Measurements from ENCODE around the gene DHX35. TPM values are rescaled to one million over a fixed set of nuclear protein-coding genes. Genes with fewer than 3 reads are reported as not detected.

DHX35 gene
- total RNA-seq, 1 experiment from 2014 or later, result 20.4 TPM

- ChIA-PET CTCF (no interaction called here), POLR2A (no interaction called here)
- no peak for DNase-seq (ENCODE audit: low spot score)
- no peak for TF ChIP-seq ZNF416 (CRISPR knock-in tag; IDR thresholded peaks at IDR 0.05)
- TF ChIP-seq GABPB1 (CRISPR knock-in tag; IDR thresholded peaks at IDR 0.05), result peak; percentile 63; the same call in 1 of the 2 replicates
- Mint-ChIP-seq H3K9me3 (peaks cover 9% of the 10 kb centered on the region; the same call in 1 of the 2 replicates), H3K4me1 (peaks cover 28% of the 10 kb centered on the region), H3K27ac (no peak overlapping the region), H3K27me3 (ENCODE audit: low read depth) (no peaks in the 10 kb centered on the region), H3K36me3 (peaks cover 63% of the 10 kb centered on the region), H3K4me3 (no peak overlapping the region)
- ATAC-seq, result no peak
Observed at GRCh38 chr20:39013662-39014109, 51.5 kb downstream of the DHX35 start.

GRCh38 chr20:39016041-39016440 lies 53.9 kb downstream of the DHX35 start:
- DNase-seq (ENCODE audit: low spot score), result no peak
- Mint-ChIP-seq H3K27me3 (ENCODE audit: low read depth) (no peaks in the 10 kb centered on the region), H3K36me3 (peaks cover 63% of the 10 kb centered on the region), H3K4me3 (no peak overlapping the region), H3K4me1 (peaks cover 7% of the 10 kb centered on the region), H3K27ac (no peak overlapping the region), H3K9me3 (peaks cover 9% of the 10 kb centered on the region; the same call in 1 of the 2 replicates)
- no peak for ATAC-seq
- ChIA-PET CTCF (no interaction called here), POLR2A (no interaction called here)
- TF ChIP-seq CREB1 (CRISPR knock-in tag; IDR thresholded peaks at IDR 0.05) (no peak), ZNF138 (CRISPR knock-in tag; conservative IDR thresholded peaks at IDR 0.05) (no peak), ZNF416 (CRISPR knock-in tag; IDR thresholded peaks at IDR 0.05) (no peak), ZNF423 (CRISPR knock-in tag; IDR thresholded peaks at IDR 0.05) (no peak), NFYB (CRISPR knock-in tag; conservative IDR thresholded peaks at IDR 0.05; ENCODE audit: low read depth) (no peak), MLX (CRISPR knock-in tag; IDR thresholded peaks at IDR 0.05) (no peak), ATF6 (CRISPR knock-in tag; IDR thresholded peaks at IDR 0.05) (no peak), ATF1 (CRISPR knock-in tag; IDR thresholded peaks at IDR 0.05) (no peak), GRHL2 (CRISPR knock-in tag; IDR thresholded peaks at IDR 0.05; ENCODE audit: insufficient replicate concordance, severe bottlenecking) (no peak), ZNF232 (CRISPR knock-in tag; IDR thresholded peaks at IDR 0.05) (no peak), CDX4 (CRISPR knock-in tag; IDR thresholded peaks at IDR 0.05; ENCODE audit: borderline replicate concordance) (no peak), ZNF219 (CRISPR knock-in tag; IDR thresholded peaks at IDR 0.05; ENCODE audit: borderline replicate concordance) (no peak), JUN (CRISPR knock-in tag; IDR thresholded peaks at IDR 0.05) (no peak), IRF2 (CRISPR knock-in tag; IDR thresholded peaks at IDR 0.05; ENCODE audit: borderline replicate concordance, low read depth) (no peak), ZBTB21 (CRISPR knock-in tag; IDR thresholded peaks at IDR 0.05; ENCODE audit: borderline replicate concordance) (no peak), ZSCAN18 (CRISPR knock-in tag; IDR thresholded peaks at IDR 0.05) (no peak), ZNF317 (CRISPR knock-in tag; IDR thresholded peaks at IDR 0.05; ENCODE audit: borderline replicate concordance, low read depth) (no peak)

GRCh38 chr20:39016506-39016905 lies 54.4 kb downstream of the DHX35 start:
- Mint-ChIP-seq H3K4me3 (no peak overlapping the region), H3K4me1 (peaks cover 7% of the 10 kb centered on the region), H3K27ac (no peak overlapping the region), H3K9me3 (peaks cover 9% of the 10 kb centered on the region; the same call in 1 of the 2 replicates), H3K27me3 (ENCODE audit: low read depth) (no peaks in the 10 kb centered on the region), H3K36me3 (peaks cover 63% of the 10 kb centered on the region)
- TF ChIP-seq NR3C1 (CRISPR knock-in tag; conservative IDR thresholded peaks at IDR 0.05; ENCODE audit: low read depth) (no peak), PREB (CRISPR knock-in tag; IDR thresholded peaks at IDR 0.05; ENCODE audit: borderline replicate concordance) (no peak), GRHL2 (CRISPR knock-in tag; IDR thresholded peaks at IDR 0.05; ENCODE audit: insufficient replicate concordance, severe bottlenecking) (no peak), OVOL2 (CRISPR knock-in tag; IDR thresholded peaks at IDR 0.05; ENCODE audit: borderline replicate concordance) (no peak), TEAD1 (CRISPR knock-in tag; IDR thresholded peaks at IDR 0.05) (no peak), ZMAT4 (CRISPR knock-in tag; IDR thresholded peaks at IDR 0.05) (no peak)
- ChIA-PET CTCF (no interaction called here), POLR2A (no interaction called here)
- ATAC-seq (no peak), DNase-seq (ENCODE audit: low spot score) (no peak)
